Progenitor cell of endocrine pancreas (in vitro differentiated cells): ENCODE results near the gene TNNI3K. TPM values are rescaled to one million over a fixed set of nuclear protein-coding genes. Genes with fewer than 3 reads are reported as not detected.
A peak's percentile ranks its signal among the peaks of the same experiment; 100 is the strongest.

Experiments used
- DNase-seq: peaks from one replicate; pipeline ENCODE4 v3.0.0; 2021; ENCODE audit warnings: low spot score; ENCODE audit not compliant: unreplicated experiment
- H3K27ac Mint-ChIP-seq: 2 replicates; pipeline ENCODE4 v1.8.0; 2021; ENCODE audit warnings: mild to moderate bottlenecking, moderate library complexity, mixed read lengths
- H3K27me3 Mint-ChIP-seq: 2 replicates; pipeline ENCODE4 v1.8.0; 2021; ENCODE audit warnings: mixed read lengths
- H3K36me3 Mint-ChIP-seq: 2 replicates; pipeline ENCODE4 v1.8.0; 2022; ENCODE audit warnings: mixed read lengths; ENCODE audit not compliant: insufficient read depth
- H3K4me1 Mint-ChIP-seq: 2 replicates; pipeline ENCODE4 v1.8.0; 2021; ENCODE audit warnings: low read depth, mixed read lengths
- H3K4me3 Mint-ChIP-seq: 2 replicates; pipeline ENCODE4 v1.8.0; 2021; ENCODE audit warnings: low read depth, mild to moderate bottlenecking, moderate library complexity, mixed read lengths
- H3K9me3 Mint-ChIP-seq: 2 replicates; pipeline ENCODE4 v1.8.0; 2021; ENCODE audit warnings: low read depth, mixed read lengths
- long read RNA-seq: library from polyadenylated mRNA; unstranded; transcript quantifications from one replicate; pipeline ENCODE4 v2.0.0, GENCODE V29; 2020
- total RNA-seq: library from RNA; stranded (reverse); gene quantifications from 2 replicates; pipeline ENCODE4 v1.2.1, GENCODE V29; 2021
- TF ChIP-seq, protein P1 (sequence below): fragments of 200-600 bp; sonication (generic); IDR thresholded peaks from one replicate; pipeline ENCODE4 v1.5.0; 2021; ENCODE audit warnings: antibody characterized with exemption, mild to moderate bottlenecking; ENCODE audit not compliant: unreplicated experiment

The TNNI3K gene
- total RNA-seq, result not detected in 2 replicates
- long read RNA-seq, result 0 reads

DNA sequence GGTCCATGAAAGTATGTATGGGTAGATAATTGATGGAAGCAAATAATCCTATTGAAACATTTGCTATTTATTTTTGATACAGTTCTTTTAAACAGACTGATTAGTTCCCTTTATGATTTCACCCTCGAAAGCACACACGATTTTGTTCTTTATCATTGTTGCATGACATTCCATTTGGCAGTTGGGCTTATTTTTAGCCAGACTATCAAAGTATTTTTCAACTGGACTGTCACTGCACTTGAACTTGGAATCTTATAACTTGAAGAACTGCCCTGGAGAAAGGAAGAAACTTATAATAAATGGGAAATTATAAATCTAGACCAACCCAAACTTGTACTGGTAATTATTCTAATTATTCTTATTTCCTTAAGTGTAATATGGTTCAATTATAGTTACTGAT lies at the start of gene TNNI3K:
TNNI3K (plus strand) TSS at position 235 of the 400 bp plus-strand sequence; CDS start at position 300, 65 bp downstream.
- TF ChIP-seq, protein P1, sequence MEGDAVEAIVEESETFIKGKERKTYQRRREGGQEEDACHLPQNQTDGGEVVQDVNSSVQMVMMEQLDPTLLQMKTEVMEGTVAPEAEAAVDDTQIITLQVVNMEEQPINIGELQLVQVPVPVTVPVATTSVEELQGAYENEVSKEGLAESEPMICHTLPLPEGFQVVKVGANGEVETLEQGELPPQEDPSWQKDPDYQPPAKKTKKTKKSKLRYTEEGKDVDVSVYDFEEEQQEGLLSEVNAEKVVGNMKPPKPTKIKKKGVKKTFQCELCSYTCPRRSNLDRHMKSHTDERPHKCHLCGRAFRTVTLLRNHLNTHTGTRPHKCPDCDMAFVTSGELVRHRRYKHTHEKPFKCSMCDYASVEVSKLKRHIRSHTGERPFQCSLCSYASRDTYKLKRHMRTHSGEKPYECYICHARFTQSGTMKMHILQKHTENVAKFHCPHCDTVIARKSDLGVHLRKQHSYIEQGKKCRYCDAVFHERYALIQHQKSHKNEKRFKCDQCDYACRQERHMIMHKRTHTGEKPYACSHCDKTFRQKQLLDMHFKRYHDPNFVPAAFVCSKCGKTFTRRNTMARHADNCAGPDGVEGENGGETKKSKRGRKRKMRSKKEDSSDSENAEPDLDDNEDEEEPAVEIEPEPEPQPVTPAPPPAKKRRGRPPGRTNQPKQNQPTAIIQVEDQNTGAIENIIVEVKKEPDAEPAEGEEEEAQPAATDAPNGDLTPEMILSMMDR, result no peak
- H3K36me3 Mint-ChIP-seq, result no peaks in the 10 kb centered on the region
- H3K4me1 Mint-ChIP-seq, result no peaks in the 10 kb centered on the region
- DNase-seq, result no peak
- no peaks in the 10 kb centered on the region for H3K27me3 Mint-ChIP-seq
- H3K9me3 Mint-ChIP-seq, result no peaks in the 10 kb centered on the region
- H3K27ac Mint-ChIP-seq, result no peak within 1 kb of the TSS
- H3K4me3 Mint-ChIP-seq, result no peak within 1 kb of the TSS

DNA sequence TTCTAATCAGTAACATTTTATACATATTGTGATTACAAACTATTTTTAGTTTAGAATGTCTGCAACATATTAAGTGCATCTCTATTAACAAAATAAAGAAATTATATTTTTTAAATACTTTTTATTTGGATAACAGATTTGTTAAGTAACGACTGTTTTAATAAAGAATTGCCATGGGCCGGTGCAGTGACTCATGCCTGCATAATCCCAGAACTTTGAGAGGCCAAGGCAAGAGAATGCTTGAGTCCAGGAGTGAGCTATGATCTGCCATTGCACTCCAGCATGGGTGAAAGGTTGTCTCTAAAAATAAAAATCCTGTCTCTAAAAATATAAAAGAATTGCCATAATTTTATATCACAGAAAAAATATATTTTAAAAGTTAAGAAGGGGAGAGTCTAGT lies 41.3 kb upstream of the TNNI3K start:
- no peaks in the 10 kb centered on the region for H3K36me3 Mint-ChIP-seq
- DNase-seq, result no peak
- no peak overlapping the region for H3K27ac Mint-ChIP-seq
- no peaks in the 10 kb centered on the region for H3K9me3 Mint-ChIP-seq
- H3K4me3 Mint-ChIP-seq, result no peak overlapping the region
- no peaks in the 10 kb centered on the region for H3K27me3 Mint-ChIP-seq
- peaks cover 6% of the 10 kb centered on the region for H3K4me1 Mint-ChIP-seq
- TF ChIP-seq, protein P1, result no peak

DNA sequence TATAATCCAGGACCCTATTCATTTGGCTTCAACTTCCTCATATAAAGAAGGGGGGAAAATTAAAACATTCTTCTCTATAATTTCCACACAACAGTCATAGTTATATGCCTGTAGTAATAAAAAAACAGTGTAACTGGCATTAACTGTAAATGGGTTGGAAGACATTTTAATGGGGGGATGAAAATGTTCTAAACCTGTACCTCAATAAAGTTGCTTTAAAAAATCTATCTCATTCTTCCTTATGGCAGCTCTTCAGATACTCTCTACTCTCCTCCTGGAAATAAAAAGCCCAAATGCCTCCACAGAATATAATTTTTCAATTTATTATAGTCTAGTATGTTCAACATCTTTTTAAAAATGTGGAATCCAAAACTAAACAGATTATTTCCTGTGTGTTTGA lies 39.8 kb upstream of the TNNI3K start:
- H3K27me3 Mint-ChIP-seq, result no peaks in the 10 kb centered on the region
- peaks cover 8% of the 10 kb centered on the region for H3K4me1 Mint-ChIP-seq
- no peak overlapping the region for H3K4me3 Mint-ChIP-seq
- no peak for DNase-seq
- TF ChIP-seq, protein P1, result no peak
- H3K9me3 Mint-ChIP-seq, result no peaks in the 10 kb centered on the region
- no peak overlapping the region for H3K27ac Mint-ChIP-seq
- H3K36me3 Mint-ChIP-seq, result no peaks in the 10 kb centered on the region

- H3K27ac Mint-ChIP-seq, result peak overlapping the region; percentile 95
- H3K4me1 Mint-ChIP-seq, result peaks cover 11% of the 10 kb centered on the region
- no peaks in the 10 kb centered on the region for H3K9me3 Mint-ChIP-seq
- no peak for DNase-seq
- H3K36me3 Mint-ChIP-seq, result no peaks in the 10 kb centered on the region
- H3K4me3 Mint-ChIP-seq, result peak overlapping the region; percentile 87
- TF ChIP-seq, protein P1, result no peak
- H3K27me3 Mint-ChIP-seq, result no peaks in the 10 kb centered on the region
Measured at GRCh38 chr1:74197255-74197654, 37.9 kb upstream of the TNNI3K start.

GRCh38 chr1:74197657-74198552 lies 37.3 kb upstream of the TNNI3K start, which contains the start of the genes FPGT and LRRIQ3:
Gene FPGT, plus strand, starts transcription at chr1:74198242. Its CDS starts 37 bp downstream, at chr1:74198279.
Gene LRRIQ3, minus strand, starts transcription at chr1:74198176. Its CDS starts 14,492 bp downstream, at chr1:74183684.
- Mint-ChIP-seq H3K4me1 (peaks cover 11% of the 10 kb centered on the region), H3K9me3 (no peaks in the 10 kb centered on the region), H3K4me3 (peak within 1 kb of the TSS; percentile 87), H3K27ac (peak within 1 kb of the TSS; percentile 95), H3K27me3 (no peaks in the 10 kb centered on the region), H3K36me3 (no peaks in the 10 kb centered on the region)
- peak; percentile 93 for DNase-seq
- TF ChIP-seq, protein P1, result no peak
